ENCODE measurements around the gene PCBP3.
"Not testable (repeated sequence)": the region's sequence is repeated elsewhere in the genome, so short reads cannot be mapped to it uniquely, and the experiment has no call there.

PCBP3 gene

DNA sequence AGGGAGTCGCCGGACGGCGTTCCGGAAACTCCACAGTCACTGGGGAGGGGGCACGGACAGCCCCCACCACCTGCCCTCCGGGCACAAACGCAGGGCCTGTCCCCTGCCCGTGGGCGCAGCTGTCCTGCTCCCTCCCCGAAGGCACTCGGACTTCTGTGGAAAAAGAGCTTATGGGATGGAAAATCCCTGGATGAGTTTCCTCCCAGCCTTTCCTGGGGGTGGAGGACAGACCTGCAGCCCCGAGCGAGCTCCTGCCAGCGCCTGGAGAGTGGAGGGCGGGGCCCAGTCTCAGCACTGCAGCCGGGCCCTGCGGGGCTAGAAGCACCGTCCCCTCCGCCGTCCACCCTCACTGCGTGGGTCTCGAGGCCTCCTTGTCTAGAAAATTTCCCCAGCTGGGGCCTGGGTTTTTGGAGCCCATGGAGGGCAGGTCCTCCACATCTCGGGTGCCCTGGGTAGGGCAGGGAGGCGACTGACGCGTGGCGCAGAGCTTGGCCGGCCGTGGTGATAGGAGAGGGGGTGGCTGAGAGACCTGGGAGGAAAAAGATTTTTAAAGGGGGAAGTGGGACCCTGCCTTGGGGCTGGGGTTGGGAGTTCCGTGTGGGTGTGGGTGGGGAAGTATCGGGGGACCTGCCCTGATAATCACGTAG, 331.6 kb downstream of the PCBP3 start:
- no peak for DNase-seq

GRCh38 chr21:45975667-45976409, 332.3 kb downstream of the PCBP3 start:
- DNase-seq: not testable (repeated sequence)

DNA sequence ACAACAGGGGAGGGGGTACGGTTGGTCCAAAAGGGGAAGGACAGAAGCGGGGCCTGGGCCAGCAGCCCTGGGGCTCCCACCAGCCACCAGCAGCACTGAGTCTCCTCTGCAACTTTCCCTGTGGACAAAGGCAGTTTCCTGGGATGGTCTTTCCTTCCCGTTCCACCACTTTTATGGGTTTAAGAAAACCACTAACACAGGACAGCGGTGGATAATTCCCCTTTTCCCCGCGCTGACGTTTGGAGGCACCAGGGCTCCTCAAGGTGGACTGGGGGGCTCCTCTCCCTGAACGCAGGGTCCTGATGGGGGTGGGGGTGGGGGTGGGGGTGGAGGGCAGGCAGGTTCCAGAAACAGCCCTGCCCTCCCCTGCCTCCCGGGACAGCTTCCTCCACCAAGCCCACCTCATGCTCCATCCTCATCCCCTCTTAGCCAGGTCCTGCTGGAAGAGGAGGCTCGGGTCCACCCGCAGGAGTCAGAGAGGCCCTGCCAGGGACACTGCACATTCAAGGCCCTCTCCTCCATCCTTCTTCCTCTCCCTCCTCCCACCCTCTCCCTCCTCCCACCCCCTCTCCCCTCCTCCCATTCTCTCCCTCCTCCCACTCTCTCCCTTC, 333.3 kb downstream of the PCBP3 start:
- no peak for DNase-seq

DNA sequence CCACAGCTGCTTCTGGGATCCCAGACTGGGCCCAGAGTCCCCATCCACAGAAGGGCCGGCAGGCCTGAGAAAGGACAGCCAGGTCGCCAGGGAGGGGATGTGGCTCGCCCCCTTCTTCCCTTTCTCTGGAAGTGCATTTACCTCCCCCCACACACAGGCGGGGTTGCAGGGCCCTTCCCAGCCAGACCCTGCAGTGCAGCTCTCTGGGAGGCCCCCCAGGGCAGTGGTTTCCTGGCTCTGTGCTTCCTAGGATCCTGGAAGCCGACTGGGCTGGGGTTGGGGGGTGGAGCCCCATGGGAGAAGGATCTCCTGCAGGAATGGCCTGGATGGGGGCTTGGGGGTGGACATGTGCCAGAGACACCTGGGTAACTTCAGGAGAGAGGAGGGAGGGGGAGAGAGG, 333.9 kb downstream of the PCBP3 start:
- no peak for DNase-seq

- no peak for DNase-seq
Measured at GRCh38 chr21:45979141-45979631, 335.7 kb downstream of the PCBP3 start.

DNA sequence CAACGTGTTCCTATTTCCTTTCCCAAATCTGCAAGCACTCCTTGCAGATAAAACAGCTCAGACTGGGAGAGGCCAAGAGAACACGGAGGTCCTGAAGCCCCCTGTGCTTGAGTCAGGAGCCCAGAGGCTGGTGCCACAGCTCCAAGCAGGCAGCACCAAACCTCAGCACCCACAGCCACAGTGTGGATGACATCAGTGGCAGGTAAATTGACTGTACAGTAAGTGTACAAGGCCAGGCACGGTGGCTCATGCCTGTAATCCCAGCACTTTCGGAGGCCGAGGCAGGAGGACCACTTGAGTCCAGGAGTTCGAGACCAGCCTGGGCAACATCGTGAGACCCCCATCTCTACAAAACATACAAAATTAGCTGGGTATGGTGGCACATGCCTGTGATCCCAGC, 336.1 kb downstream of the PCBP3 start:
- peak; percentile 25 for DNase-seq

GRCh38 chr21:45980271-45980670, 336.7 kb downstream of the PCBP3 start:
- no peak for DNase-seq

- DNase-seq: no peak
Measured at GRCh38 chr21:45980697-45981096, 337.2 kb downstream of the PCBP3 start.

GRCh38 chr21:45981151-45982091, 337.9 kb downstream of the PCBP3 start, which contains the start of gene COL6A1:
TSS of gene COL6A1 (plus strand) at chr21:45981770. CDS start at chr21:45981851, 81 bp downstream.
- peak; percentile 41 for DNase-seq

- peak; percentile 30 for DNase-seq
Measured at GRCh38 chr21:45982092-45982757, 338.7 kb downstream of the PCBP3 start.

- DNase-seq: peak; percentile 25
Measured at GRCh38 chr21:45982758-45983648, 339.5 kb downstream of the PCBP3 start.

- no peak for DNase-seq
Measured at GRCh38 chr21:45983649-45983965, 340.1 kb downstream of the PCBP3 start.

GRCh38 chr21:45983981-45984551, 340.5 kb downstream of the PCBP3 start:
- DNase-seq: no peak

DNA sequence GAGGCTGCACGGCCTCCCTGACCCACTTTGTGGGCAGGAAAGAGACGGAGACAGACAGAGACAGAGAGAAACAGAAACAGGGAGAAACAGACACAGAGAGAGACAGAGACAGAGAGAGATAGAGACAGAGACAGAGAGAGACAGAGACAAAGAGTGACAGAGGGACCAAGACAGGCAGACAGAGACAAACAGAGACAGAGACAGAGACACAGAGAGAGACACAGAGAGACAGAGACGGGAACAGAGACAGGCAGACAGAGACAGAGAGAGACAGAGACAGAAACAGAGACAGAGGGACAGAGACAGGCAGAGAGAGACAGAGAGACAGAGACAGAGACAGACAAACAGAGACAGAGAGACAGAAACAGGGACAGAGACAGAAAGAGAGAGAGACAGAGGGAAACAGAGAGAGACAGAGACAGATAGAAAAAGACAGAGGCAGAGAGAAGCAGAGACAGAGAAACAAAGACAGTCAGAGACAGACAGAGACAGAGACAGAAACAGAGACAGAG, 341.1 kb downstream of the PCBP3 start:
- no peak for DNase-seq

GRCh38 chr21:45985471-45986315, 342.2 kb downstream of the PCBP3 start:
- no peak for DNase-seq

DNA sequence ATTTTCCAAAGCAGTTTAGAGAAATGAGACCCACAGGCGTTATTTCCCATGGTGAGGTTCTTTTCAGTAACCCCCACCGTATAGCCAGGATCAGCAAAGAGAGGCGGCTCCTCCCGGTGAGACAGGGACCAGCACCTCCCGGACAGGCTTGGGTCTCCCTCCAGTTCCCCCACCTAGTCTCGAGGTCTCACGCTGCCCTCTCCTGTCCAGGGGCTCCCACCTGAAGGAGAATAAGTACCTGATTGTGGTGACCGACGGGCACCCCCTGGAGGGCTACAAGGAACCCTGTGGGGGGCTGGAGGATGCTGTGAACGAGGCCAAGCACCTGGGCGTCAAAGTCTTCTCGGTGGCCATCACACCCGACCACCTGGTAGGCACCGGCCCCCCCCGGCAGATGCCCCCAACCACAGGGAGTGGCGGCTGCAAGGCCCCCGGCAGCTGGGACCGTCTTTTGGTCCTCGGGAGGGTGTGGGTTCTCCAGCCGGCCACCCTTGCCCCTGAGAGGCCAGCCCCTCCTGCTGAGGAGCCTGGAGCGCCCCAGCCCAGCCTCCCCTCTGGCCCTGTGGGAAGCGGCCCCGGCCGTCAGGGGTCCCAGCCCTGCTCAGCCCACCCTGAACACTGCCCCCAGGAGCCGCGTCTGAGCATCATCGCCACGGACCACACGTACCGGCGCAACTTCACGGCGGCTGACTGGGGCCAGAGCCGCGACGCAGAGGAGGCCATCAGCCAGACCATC, 343.0 kb downstream of the PCBP3 start:
- DNase-seq: no peak

GRCh38 chr21:45987121-45987711, 343.7 kb downstream of the PCBP3 start:
- no peak for DNase-seq

All from activated CD4-positive, CD25-positive, alpha-beta regulatory T cell treated with anti-CD3 and anti-CD28 coated beads, Interleukin-2, amount 50 U/mL, for 72 hours (primary cell).